ENCODE measurements around the gene TBC1D22A. TPM values are rescaled to one million over a fixed set of nuclear protein-coding genes. Genes with fewer than 3 reads are reported as not detected.

The TBC1D22A gene
- total RNA-seq, 1 experiment from 2014 or later: 20.9 TPM

- no peak for TF ChIP-seq REST (IDR thresholded peaks at IDR 0.05; ENCODE audit: low read depth)
Measured at GRCh38 chr22:47059076-47059475, 296.6 kb downstream of the TBC1D22A start (continued).

- H3K79me2 ChIP-seq (ENCODE audit: insufficient read depth, low read length): no peaks in the 10 kb centered on the region
- H3K27ac ChIP-seq (ENCODE audit: low read depth, low read length): no peak overlapping the region
- POLR2A ChIA-PET: no interaction called here
- TF ChIP-seq CBX3 (IDR thresholded peaks at IDR 0.05; ENCODE audit: low read depth): no peak
- no TSS peak for BruUV-seq (replicated peaks)
- intact Hi-C loops (cut with micrococcal nuclease): no loop called here
- H3K4me1 ChIP-seq (ENCODE audit: control insufficient read depth in 1 of 2, insufficient read depth in 2 of 2, low read length in 2 of 2): no peaks in the 10 kb centered on the region
- H3K9me3 ChIP-seq (ENCODE audit: control insufficient read depth in 1 of 2, insufficient read depth in 1 of 2, low read depth in 1 of 2, low read length in 2 of 2): no peaks in the 10 kb centered on the region
- no peak overlapping the region for H3K4me3 ChIP-seq (replicated peaks in 1 of 2; ENCODE audit: low read depth in 1 of 2, low read length in 2 of 2)
- H2AFZ ChIP-seq (ENCODE audit: low read depth, low read length, poor library complexity, severe bottlenecking): no peak overlapping the region
- ATAC-seq (no peak), DNase-seq (ENCODE audit: low read depth, low spot score) (no peak)
- CTCF ChIA-PET: no interaction called here
- no peak overlapping the region for H3K9ac ChIP-seq (ENCODE audit: low read length)
- no peak overlapping the region for H3K4me2 ChIP-seq (ENCODE audit: low read length)
- no peaks in the 10 kb centered on the region for H3K27me3 ChIP-seq (ENCODE audit: insufficient read depth, low read length)
- H4K20me1 ChIP-seq (ENCODE audit: insufficient read depth): no peaks in the 10 kb centered on the region
- RAD21 ChIA-PET (ENCODE audit: low non-redundant PET in 1 of 2, low total read pairs in 2 of 2, uncharacterized antibody in 2 of 2, unreplicated experiment in 2 of 2): no interaction called here
- H3K36me3 ChIP-seq (ENCODE audit: control insufficient read depth in 1 of 2, insufficient read depth in 2 of 2, low read length in 2 of 2): no peaks in the 10 kb centered on the region
- no peaks in the 10 kb centered on the region for H3K9me2 ChIP-seq (ENCODE audit: insufficient read depth)
Measured at GRCh38 chr22:47059701-47060161, 297.3 kb downstream of the TBC1D22A start.

GRCh38 chr22:47060718-47061117, 298.3 kb downstream of the TBC1D22A start:
- DNase-seq (ENCODE audit: low read depth, low spot score): no peak
- no peaks in the 10 kb centered on the region for H3K79me2 ChIP-seq (ENCODE audit: insufficient read depth, low read length)
- no peaks in the 10 kb centered on the region for H3K9me2 ChIP-seq (ENCODE audit: insufficient read depth)
- no peaks in the 10 kb centered on the region for H3K4me1 ChIP-seq (ENCODE audit: control insufficient read depth in 1 of 2, insufficient read depth in 2 of 2, low read length in 2 of 2)
- BruUV-seq (replicated peaks): no TSS peak
- no peak overlapping the region for H2AFZ ChIP-seq (ENCODE audit: low read depth, low read length, poor library complexity, severe bottlenecking)
- no peaks in the 10 kb centered on the region for H3K9me3 ChIP-seq (ENCODE audit: control insufficient read depth in 1 of 2, insufficient read depth in 1 of 2, low read depth in 1 of 2, low read length in 2 of 2)
- RAD21 ChIA-PET (ENCODE audit: low non-redundant PET in 1 of 2, low total read pairs in 2 of 2, uncharacterized antibody in 2 of 2, unreplicated experiment in 2 of 2): no interaction called here
- no peak overlapping the region for H3K4me3 ChIP-seq (replicated peaks in 1 of 2; ENCODE audit: low read depth in 1 of 2, low read length in 2 of 2)
- H3K9ac ChIP-seq (ENCODE audit: low read length): no peak overlapping the region
- intact Hi-C loops (cut with micrococcal nuclease): no loop called here
- H3K27ac ChIP-seq (ENCODE audit: low read depth, low read length): no peak overlapping the region
- POLR2A ChIA-PET: no interaction called here
- CTCF ChIA-PET: no interaction called here
- no peak overlapping the region for H3K4me2 ChIP-seq (ENCODE audit: low read length)
- TF ChIP-seq SP1 (IDR thresholded peaks at IDR 0.05; ENCODE audit: low read depth) (no peak), JUND (IDR thresholded peaks at IDR 0.05) (no peak), CBX3 (IDR thresholded peaks at IDR 0.05; ENCODE audit: low read depth) (no peak), EGR1 (IDR thresholded peaks at IDR 0.05; ENCODE audit: low read depth) (no peak), ZBTB33 (IDR thresholded peaks at IDR 0.05; ENCODE audit: extremely low read depth, insufficient replicate concordance, low read length) (no peak), CEBPB (IDR thresholded peaks at IDR 0.05; ENCODE audit: low read depth) (no peak)
- no peaks in the 10 kb centered on the region for H3K27me3 ChIP-seq (ENCODE audit: insufficient read depth, low read length)
- no peak for ATAC-seq
- H4K20me1 ChIP-seq (ENCODE audit: insufficient read depth): no peaks in the 10 kb centered on the region
- H3K36me3 ChIP-seq (ENCODE audit: control insufficient read depth in 1 of 2, insufficient read depth in 2 of 2, low read length in 2 of 2): no peaks in the 10 kb centered on the region
